Measurements from ENCODE around the gene FAHD1.

The FAHD1 gene

DNA sequence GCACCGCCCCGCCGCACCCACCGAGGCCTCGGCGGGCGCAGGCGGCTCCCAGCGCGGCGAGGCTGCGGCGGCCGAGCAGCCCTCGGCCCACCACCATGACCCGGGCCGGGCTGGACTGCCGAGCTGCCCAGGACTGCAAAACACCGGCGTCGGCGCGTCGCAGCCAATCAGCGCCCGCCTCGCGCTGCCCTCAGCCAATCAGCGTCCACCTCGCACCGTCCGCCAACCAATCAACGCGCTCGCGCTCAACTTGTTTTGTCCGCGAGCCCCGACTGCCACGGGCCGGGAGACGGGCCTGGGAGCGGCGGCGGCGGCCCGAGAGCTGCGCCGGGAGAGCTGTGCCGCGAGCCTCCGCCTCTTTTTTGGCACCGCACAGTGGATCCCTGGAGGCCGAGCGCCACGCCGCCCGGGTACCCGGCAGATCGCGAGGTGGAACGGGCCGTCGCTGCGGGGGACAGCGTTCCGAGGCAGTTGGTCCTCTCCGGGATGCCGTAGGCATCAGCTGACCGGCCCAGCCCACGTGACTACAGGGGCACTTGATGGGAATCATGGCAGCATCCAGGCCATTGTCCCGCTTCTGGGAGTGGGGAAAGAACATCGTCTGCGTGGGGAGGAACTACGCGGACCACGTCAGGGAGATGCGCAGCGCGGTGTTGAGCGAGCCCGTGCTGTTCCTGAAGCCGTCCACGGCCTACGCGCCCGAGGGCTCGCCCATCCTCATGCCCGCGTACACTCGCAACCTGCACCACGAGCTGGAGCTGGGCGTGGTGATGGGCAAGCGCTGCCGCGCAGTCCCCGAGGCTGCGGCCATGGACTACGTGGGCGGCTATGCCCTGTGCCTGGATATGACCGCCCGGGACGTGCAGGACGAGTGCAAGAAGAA, at the start of gene FAHD1, which contains the start of gene HAGH:
Gene FAHD1 (plus strand): TSS at position 516 of the 883 bp plus-strand sequence. CDS start 33 bp downstream, at position 549.
Gene HAGH (minus strand): TSS at position 135 of the 883 bp plus-strand sequence. CDS start 38 bp downstream, at position 97.
- peak; percentile 97 for DNase-seq

DNA sequence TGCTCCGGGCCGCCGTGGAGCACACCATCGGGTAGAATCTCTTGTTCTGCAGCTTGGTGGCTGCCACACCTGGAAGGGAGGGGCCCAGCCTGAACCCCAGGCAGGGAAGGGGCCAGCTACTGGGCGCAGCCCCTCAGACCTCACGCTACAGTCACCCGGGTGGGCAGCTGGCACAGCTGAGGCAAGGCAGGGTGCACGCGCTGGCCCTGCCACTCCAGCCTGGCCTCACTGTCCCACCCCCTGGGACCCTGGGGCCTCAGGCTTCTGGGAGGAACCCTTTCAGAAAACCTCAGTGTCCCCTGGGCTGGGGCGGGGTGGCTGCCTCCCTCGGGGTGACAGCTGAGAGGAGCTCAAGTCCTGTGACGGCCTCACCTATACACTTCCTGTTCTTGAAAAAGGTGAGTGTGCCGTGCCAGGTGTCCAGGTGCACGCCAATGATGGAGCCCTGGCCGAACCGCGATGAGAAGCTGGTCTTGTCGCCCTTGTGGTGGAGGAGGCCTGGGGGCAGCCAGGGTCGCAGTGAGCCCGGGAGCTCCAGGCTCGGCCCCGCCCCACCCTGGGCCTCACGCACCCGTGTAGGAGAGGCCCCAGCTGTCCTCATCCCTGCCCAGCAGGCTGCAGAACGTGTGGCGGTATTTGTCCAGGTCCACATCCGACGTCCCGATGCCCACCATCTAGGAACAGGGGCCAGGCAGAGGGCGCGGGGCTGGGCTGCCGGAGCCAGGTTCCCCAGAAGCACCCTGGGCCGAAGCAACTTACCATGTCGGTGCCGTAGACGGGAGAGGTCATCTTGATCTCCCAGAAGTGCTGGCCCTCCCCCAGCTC, 49.4 kb upstream of the FAHD1 start:
- DNase-seq: no peak

DNA sequence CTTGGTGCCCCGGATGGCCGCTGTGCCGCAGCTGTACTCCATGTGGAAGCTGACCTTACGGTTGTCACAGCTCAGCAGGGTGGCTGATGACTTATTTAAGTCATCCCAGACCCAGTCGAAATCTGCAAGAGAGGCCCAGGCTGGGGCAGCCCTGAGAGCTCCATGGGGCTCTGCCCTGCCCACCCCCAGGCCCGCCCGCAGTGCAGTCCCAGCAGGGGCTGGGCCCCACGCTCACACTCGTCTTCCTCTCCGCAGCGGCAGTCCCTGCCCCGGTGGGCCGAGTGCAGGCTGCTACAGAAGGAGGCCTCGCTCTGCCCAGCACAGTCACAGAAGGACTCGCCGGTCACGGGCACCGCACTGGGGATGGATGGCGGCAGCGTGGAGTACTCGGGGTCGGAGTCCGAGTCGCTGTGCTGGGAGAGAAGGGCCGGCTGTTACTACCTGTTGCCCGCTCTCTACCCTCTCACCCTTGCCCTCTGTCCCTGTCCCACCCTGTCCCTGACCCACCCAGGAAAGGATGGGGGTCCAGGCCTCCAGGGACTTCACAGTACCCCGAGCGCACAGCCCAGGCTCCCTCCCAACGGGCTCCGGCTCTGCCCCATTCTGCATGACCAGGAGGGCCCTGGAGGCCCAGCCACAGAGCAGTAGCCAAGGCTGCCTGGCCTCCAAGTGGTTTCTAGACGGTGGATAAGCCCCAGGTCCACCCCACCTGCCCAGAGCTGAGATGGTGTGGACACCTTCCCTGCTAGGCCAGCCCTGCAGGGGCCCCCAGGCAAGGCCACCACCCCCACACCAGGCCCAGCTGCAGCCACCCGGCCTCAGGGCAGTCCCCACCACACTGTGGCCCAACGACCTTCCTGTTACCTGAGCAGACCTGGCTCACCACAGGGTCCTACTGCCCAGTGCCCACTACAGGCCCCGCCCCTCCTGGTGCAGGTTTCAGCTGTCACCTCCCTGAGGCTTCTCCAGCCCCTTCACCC, 48.5 kb upstream of the FAHD1 start:
- DNase-seq: no peak

DNA sequence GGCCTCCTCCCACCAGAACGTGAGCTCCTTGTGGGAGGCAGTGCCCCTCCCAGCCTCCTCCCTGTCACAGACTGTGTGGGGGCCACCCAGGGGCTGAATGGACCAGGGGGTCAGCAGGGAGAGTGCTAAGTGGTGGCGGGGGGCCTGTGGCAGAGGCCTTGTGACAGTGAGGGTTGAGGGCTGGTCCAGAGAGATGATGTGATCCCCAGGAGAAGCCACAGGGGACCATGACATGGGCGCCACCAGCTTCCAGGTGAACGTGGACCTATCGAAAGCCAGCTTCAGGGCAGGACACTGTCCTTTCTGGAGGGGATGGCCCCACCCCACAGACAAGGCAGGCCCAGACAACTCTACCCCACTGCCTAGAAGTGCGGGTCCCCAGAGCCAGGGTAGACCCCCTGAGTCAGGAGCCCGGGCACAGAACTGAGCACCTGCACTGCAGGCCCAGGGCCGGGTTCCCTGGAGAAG, 47.7 kb upstream of the FAHD1 start:
- DNase-seq: no peak

DNA sequence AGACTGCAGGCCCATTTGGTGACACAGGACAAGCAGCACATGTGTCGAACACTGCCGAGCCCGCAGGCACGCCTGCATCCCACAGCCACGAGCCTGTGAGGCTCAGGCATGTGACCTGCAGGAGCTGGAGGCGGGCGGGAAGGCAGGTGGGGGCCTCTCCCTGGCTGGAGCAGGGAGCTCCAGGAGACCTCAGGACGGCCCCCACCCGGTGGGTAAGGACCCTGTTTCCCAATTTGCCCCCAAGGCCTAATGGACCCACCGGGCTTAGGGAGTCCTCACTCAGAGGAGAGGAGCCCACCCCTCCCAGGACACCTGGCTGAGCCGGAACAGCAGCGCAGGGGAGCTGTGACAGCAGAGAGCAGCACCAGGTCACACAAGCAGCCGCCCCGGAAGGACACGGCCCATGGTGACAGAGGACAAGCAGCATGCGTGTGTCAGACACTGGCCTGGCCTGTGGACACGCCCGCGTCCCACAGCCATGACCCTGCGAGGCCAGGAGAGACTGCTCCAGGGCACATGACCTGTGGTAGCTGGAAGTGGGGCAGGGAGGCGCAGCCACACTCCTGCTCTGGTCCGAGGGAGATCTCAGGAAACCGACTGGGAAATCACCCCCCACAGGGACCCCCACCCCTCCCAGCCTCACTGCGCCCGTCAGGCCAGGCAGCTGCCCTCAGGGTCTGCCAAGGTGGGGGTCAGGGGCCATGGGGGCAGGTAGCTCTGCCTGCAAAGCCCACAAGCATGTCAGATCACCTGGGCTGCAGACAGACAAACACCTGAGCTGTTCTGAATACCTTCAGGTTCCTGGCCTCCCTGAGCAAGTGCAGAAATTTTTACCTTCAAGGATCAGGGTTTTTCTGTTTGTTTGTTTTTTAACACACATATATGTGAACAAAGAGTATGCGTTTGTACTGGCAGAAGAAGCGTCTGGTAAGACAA, 47.0 kb upstream of the FAHD1 start:
- DNase-seq: no peak

- DNase-seq: no peak
Observed at GRCh38 chr16:1780677-1781072, 46.3 kb upstream of the FAHD1 start.

DNA sequence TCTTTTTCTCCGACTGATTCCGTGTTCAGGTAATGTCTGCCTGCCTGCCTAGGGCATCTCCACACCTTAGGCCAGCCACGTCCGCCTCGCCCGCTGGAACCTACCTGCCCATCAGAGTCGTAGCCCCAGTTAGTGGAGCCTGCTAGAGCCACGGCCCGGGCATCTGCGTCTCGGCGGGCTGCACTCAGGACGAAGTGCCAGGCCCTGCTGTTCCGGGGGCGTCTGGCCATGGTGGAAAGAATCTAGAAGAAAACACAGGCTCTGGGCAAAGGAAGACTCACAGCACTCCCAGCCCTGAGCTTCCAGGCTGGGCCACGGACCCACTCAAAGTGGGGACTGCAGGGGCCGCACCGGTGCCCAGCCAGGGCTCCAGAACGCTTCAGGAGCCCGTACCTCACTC, 45.8 kb upstream of the FAHD1 start:
- no peak for DNase-seq

GRCh38 chr16:1781758-1782407, 45.1 kb upstream of the FAHD1 start:
- DNase-seq: no peak

DNA sequence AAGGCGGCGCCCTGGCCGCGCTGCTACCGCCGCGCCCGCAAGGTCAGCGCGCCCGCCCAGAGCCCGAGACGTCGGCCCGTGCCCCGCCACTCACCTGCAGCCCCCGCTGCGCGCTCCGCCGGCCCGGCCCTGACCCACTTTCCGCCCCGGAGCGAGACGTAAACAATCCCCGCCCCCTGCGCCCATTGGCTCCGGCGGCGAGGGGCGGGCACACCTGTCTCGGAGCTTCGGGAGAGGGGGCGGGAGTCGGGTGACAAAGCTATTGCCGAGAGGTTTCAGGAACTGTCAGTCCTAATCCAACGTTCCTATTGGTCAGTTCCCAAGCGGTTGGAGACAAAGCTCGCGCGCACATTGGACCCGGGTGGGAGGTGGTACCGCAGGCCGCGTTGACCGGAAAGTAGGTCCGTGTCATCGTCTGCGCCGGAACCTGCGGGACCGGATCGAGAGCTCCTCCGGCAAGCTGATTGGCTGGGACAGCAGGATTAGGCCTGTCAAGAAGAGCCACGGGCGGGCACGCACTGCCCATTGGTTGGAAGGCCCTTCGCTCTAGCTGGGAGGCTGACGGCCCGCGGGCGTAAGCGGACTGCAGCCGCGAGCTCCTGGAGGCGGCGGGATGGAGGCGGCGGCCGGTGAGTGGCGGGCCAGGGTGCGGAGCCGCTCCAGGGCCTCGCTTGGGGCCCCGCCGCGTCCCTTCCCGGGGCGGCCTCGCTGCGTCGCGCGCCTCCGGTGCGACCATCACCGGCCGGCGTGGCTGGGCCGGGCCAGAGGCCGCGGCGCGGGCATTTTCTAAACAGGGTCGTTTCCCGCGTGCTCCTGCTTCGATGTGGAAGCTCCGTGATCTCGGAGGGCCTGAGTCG, 44.4 kb upstream of the FAHD1 start, which contains the start of the genes NUBP2 and SPSB3:
Gene NUBP2 (plus strand): TSS at position 553 of the 857 bp plus-strand sequence. CDS start 61 bp downstream, at position 614.
Gene SPSB3 (minus strand): TSS at position 164 of the 857 bp plus-strand sequence. CDS start 1,088 bp downstream, outside the sequence.
- peak; percentile 96 for DNase-seq

GRCh38 chr16:1784977-1785845, 41.8 kb upstream of the FAHD1 start:
- peak; percentile 48 for DNase-seq

- peak; percentile 49 for DNase-seq
Observed at GRCh38 chr16:1785846-1786170, 41.2 kb upstream of the FAHD1 start.

- DNase-seq: peak; percentile 52
Observed at GRCh38 chr16:1786242-1787055, 40.6 kb upstream of the FAHD1 start.

DNA sequence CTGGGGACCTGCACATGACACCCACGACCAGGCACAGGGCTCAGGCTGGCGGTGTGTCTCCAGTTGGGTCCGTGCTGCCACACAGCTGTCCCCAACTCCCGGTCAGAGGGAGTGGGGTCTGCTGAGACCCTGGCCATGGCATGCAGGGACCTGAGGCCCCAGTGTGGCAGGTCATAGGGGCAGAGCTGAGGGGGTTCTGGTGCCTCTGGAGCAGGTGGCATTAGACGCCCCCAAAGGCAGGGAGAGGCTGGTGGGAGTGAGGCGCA, 40.0 kb upstream of the FAHD1 start:
- DNase-seq: peak; percentile 51

GRCh38 chr16:1787322-1788094, 39.5 kb upstream of the FAHD1 start:
- DNase-seq: peak; percentile 50

- no peak for DNase-seq
Observed at GRCh38 chr16:1788095-1788707, 38.8 kb upstream of the FAHD1 start.

GRCh38 chr16:1788708-1789100, 38.3 kb upstream of the FAHD1 start:
- DNase-seq: no peak

- DNase-seq: no peak
Observed at GRCh38 chr16:1789643-1790045, 37.4 kb upstream of the FAHD1 start.

Data from activated CD8-positive, alpha-beta memory T cell treated with anti-CD3 and anti-CD28 coated beads for 24 hours (primary cell).